HEK293 (cell line): ENCODE measurements around the gene RBM39.
"Not testable (repeated sequence)": the region's sequence is repeated elsewhere in the genome, so short reads cannot be mapped to it uniquely, and the experiment has no call there.

Experiments
- CTCF ChIA-PET: fragments of 350-600 bp; formaldehyde crosslinking; extraction: SDS; loops from one replicate; lab custom pipeline; 2021; ENCODE audit warnings: antibody characterized with exemption; lab: Yijun Ruan, JAX
- POLR2A ChIA-PET: fragments of 300-600 bp; formaldehyde crosslinking; extraction: SDS; loops from one replicate; lab custom pipeline; 2020; ENCODE audit warnings: antibody characterized with exemption, inconsistent platforms; lab: Yijun Ruan, JAX
- H3K27ac ChIP-seq: fragments of 200-500 bp; sonication (Bioruptor generic); 2 replicates; pipeline ENCODE4 v1.5.1; 2014; ENCODE audit warnings: low read depth, low read length, control low read depth, inconsistent platforms; ENCODE audit errors: extremely low read depth
- H3K36me3 ChIP-seq, 2 experiments: fragments of 200-500 bp in 1 of 2; sonication (Bioruptor generic) in 1 of 2; 1 replicate in 1 of 2; 2 replicates in 1 of 2; pipeline ENCODE4 v1.5.1; 2014 to 2017; ENCODE audit warnings: inconsistent platforms in 2 of 2, low read length in 2 of 2; ENCODE audit not compliant: control insufficient read depth in 2 of 2, insufficient read depth in 1 of 2
- H3K4me1 ChIP-seq: fragments of 200-500 bp; sonication (Bioruptor generic); 2 replicates; pipeline ENCODE4 v1.5.1; 2014; ENCODE audit warnings: mild to moderate bottlenecking, low read length, inconsistent platforms; ENCODE audit not compliant: control insufficient read depth, insufficient read depth
- H3K4me3 ChIP-seq: 2 replicates; pipeline ENCODE4 v1.5.1; 2011; ENCODE audit warnings: low read depth, mild to moderate bottlenecking, control low read depth, low read length, moderate library complexity
- H3K9me3 ChIP-seq: fragments of 200-500 bp; sonication (Bioruptor generic); 2 replicates; pipeline ENCODE4 v1.5.1; 2014; ENCODE audit warnings: low read depth, low read length, inconsistent platforms; ENCODE audit not compliant: control insufficient read depth, insufficient read depth
- OSR2 ChIP-seq: fragments of 450-650 bp; formaldehyde crosslinking; IDR thresholded peaks from 2 replicates; pipeline ENCODE4 v1.5.1; 2016; ENCODE audit warnings: missing biosample characterization, missing genetic modification characterization
- PRDM1 ChIP-seq: fragments of 450-650 bp; formaldehyde crosslinking; IDR thresholded peaks from 2 replicates; pipeline ENCODE4; 2016; ENCODE audit warnings: missing biosample characterization, missing genetic modification characterization
- SCRT2 ChIP-seq: fragments of 450-650 bp; formaldehyde crosslinking; IDR thresholded peaks from 2 replicates; pipeline ENCODE4 v1.5.1; 2016; ENCODE audit warnings: missing biosample characterization, missing genetic modification characterization
- WT1 ChIP-seq: fragments of 450-650 bp; formaldehyde crosslinking; IDR thresholded peaks from 2 replicates; pipeline ENCODE4 v1.5.1; 2016; ENCODE audit warnings: missing biosample characterization, missing genetic modification characterization
- ZFP37 ChIP-seq: fragments of 450-650 bp; formaldehyde crosslinking; IDR thresholded peaks from 2 replicates; pipeline ENCODE4 v1.5.1; 2016; ENCODE audit warnings: missing biosample characterization, missing genetic modification characterization
- ZNF274 ChIP-seq, 2 experiments: fragments of 200-500 bp in 1 of 2; fragments of 450-650 bp in 1 of 2; sonication (Bioruptor generic) in 1 of 2; formaldehyde crosslinking in 1 of 2; IDR thresholded peaks; 2 replicates each; pipeline versions ENCODE4 v1.5.1 to v1.6.1; 2014 to 2016; ENCODE audit warnings: borderline replicate concordance in 1 of 2, inconsistent platforms in 1 of 2, low read length in 1 of 2, missing biosample characterization in 1 of 2, missing genetic modification characterization in 1 of 2
- ZNF302 ChIP-seq: fragments of 450-650 bp; formaldehyde crosslinking; IDR thresholded peaks from 2 replicates; pipeline ENCODE4 v1.5.1; 2016; ENCODE audit warnings: missing biosample characterization, missing genetic modification characterization, low read depth
- ZNF335 ChIP-seq: fragments of 450-650 bp; formaldehyde crosslinking; conservative IDR thresholded peaks from 2 replicates; pipeline ENCODE4 v1.5.1; 2016; ENCODE audit warnings: missing biosample characterization, missing genetic modification characterization
- ZNF366 ChIP-seq: fragments of 450-650 bp; formaldehyde crosslinking; conservative IDR thresholded peaks from 2 replicates; pipeline ENCODE4 v1.5.1; 2016; ENCODE audit warnings: missing biosample characterization, missing genetic modification characterization
- ZNF600 ChIP-seq: fragments of 450-650 bp; formaldehyde crosslinking; IDR thresholded peaks from 2 replicates; pipeline ENCODE4 v1.5.1; 2016; ENCODE audit warnings: missing biosample characterization, missing genetic modification characterization
- ZNF621 ChIP-seq: fragments of 450-650 bp; formaldehyde crosslinking; IDR thresholded peaks from 2 replicates; pipeline ENCODE4 v1.5.1; 2017; ENCODE audit warnings: missing biosample characterization, missing genetic modification characterization
- ZNF623 ChIP-seq: fragments of 450-650 bp; formaldehyde crosslinking; IDR thresholded peaks from 2 replicates; pipeline ENCODE4 v1.5.1; 2016; ENCODE audit warnings: missing biosample characterization, missing genetic modification characterization
- ZNF629 ChIP-seq: fragments of 450-650 bp; formaldehyde crosslinking; IDR thresholded peaks from 2 replicates; pipeline ENCODE4 v1.5.1; 2017; ENCODE audit warnings: missing biosample characterization, missing genetic modification characterization
- ZNF658 ChIP-seq: fragments of 450-650 bp; formaldehyde crosslinking; IDR thresholded peaks from 2 replicates; pipeline ENCODE4; 2016; ENCODE audit warnings: missing biosample characterization, missing genetic modification characterization
- ZNF843 ChIP-seq: fragments of 450-650 bp; formaldehyde crosslinking; IDR thresholded peaks from 2 replicates; pipeline ENCODE4 v1.5.1; 2016; ENCODE audit warnings: missing biosample characterization, missing genetic modification characterization
- ZSCAN4 ChIP-seq: fragments of 450-650 bp; formaldehyde crosslinking; IDR thresholded peaks from 2 replicates; pipeline ENCODE4 v1.5.1; 2017; ENCODE audit warnings: missing biosample characterization, missing genetic modification characterization
- TF ChIP-seq, protein P1 (sequence below): fragments of 450-650 bp; formaldehyde crosslinking; IDR thresholded peaks from 2 replicates; pipeline ENCODE4 v1.5.1; 2017; ENCODE audit warnings: missing biosample characterization, missing genetic modification characterization

The RBM39 gene

DNA sequence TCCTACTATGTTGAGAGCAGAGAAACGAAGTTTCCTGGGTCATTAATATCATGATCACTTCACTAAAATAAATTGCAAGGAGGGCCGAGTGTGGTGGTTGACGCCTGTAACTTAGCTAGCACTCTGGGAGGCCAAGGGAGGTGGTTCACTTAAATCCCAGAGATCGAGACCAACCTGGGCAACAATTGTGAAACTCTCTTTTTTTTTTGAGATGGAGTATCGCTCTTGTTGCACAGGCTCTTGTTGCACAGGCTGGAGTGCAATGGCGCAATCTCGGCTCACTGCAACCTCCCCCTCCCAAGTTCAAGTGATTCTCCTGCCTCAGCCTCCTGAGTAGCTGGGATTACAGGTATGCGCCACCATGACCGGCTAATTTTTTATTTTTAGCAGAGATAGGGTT is 28.9 kb downstream of the RBM39 start:
- not testable (repeated sequence) for H3K4me1 ChIP-seq, H3K27ac ChIP-seq, H3K9me3 ChIP-seq, H3K4me3 ChIP-seq
- H3K36me3 ChIP-seq, result peaks cover 79 to 97% of the 10 kb centered on the region in 2 experiments
- POLR2A ChIA-PET, result interaction anchor here (0.6 to 2.3 kb wide), 2 partner anchors 29 to 49 kb away, joined by 8 to 9 read pairs; partner anchors contain the start of gene RBM39
- CTCF ChIA-PET, result interaction anchor here (0.7 kb wide), 1 partner anchor 11 kb away, joined by 7 read pairs; no protein-coding TSS in a partner anchor
- TF ChIP-seq SCRT2, result peak; percentile 86

DNA sequence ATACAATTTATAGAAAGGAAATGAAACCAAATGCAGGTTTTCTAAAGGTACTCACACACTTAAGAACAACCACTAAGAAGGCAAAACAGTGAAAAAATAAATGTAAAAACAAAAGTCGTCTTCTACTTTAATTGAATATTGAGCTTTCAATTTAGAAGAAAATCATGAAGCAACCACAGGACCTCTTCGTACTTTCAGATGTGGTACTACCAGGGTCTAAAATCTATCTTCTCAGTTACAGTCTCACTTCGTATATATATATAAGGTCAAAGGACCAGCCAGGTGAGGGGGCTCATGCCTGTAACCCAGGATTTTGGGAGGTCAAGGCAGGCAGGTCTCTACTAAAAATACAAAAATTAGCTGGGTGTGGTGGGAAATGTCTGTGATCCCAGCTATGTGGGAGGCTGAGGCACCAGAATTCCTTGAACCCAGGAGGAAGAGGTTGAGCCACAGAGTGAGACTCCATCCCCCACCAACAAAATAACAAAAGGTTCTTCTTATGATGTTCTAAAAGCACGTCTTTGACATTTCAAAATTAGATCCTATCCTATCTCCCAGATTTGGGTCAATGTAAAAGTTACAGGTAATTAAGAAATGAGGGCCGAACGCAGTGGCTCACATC is 30.4 kb downstream of the RBM39 start:
- H3K9me3 ChIP-seq, result no peaks in the 10 kb centered on the region
- ChIA-PET POLR2A (interaction anchor here (0.6 to 1.3 kb wide), 5 partner anchors 8 to 177 kb away, joined by 3 read pairs; no protein-coding TSS in a partner anchor), CTCF (interaction anchor here (0.7 kb wide), 1 partner anchor 171 kb away, joined by 4 read pairs; no protein-coding TSS in a partner anchor)
- peak; percentile 75 for TF ChIP-seq PRDM1 (tag by site-specific recombination)
- no peak for TF ChIP-seq ZSCAN4 (tag by site-specific recombination)
- H3K27ac ChIP-seq, result no peak overlapping the region
- peaks cover 79 to 97% of the 10 kb centered on the region in 2 experiments for H3K36me3 ChIP-seq
- no peak overlapping the region for H3K4me3 ChIP-seq
- peaks cover 4% of the 10 kb centered on the region for H3K4me1 ChIP-seq

DNA sequence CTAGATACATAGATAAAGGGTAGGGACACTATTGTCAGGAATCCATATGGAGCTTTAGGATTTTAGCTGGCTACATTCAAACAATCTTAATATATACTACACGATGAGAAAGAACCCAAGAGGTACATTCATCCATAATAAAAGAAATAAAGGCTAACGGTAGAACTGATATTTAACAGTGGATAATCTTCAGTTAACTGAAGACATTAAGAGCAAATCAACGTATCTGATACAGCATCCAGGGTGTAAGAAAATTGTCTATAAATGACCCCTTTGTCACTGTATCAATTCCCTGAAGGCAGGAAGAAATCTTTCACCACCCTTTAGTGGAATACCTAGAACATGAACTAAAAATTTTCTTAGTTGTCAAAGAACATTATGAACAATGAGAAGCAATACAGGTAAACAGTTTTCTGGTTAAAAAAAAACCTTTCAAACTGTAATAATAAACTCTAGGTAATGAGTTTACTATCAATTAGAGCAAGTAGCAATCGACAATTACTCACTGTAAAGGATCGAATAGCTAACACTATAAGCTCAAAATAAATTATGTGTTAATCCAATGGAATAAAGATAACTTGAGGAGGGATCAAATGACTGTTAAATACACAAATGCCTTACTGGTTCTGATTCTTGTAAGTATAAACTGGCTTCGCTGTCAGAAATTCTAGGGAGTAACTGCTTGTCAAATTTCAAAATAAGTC is 31.0 kb downstream of the RBM39 start:
- ChIA-PET CTCF (interaction anchor here (0.7 to 0.8 kb wide), 2 partner anchors 8 to 33 kb away, joined by 3 to 4 read pairs; no protein-coding TSS in a partner anchor), POLR2A (interaction anchor here (0.6 to 1.3 kb wide), 4 partner anchors 8 to 12 kb away, joined by 3 read pairs; partner anchors contain the start of genes NFS1 and ROMO1)
- H3K36me3 ChIP-seq, result peaks cover 79 to 97% of the 10 kb centered on the region in 2 experiments
- H3K27ac ChIP-seq, result no peak overlapping the region
- no peaks in the 10 kb centered on the region for H3K9me3 ChIP-seq
- no peak overlapping the region for H3K4me3 ChIP-seq
- H3K4me1 ChIP-seq, result peaks cover 4% of the 10 kb centered on the region
- no peak for TF ChIP-seq ZNF366 (tag by site-specific recombination)
- TF ChIP-seq, protein P1, sequence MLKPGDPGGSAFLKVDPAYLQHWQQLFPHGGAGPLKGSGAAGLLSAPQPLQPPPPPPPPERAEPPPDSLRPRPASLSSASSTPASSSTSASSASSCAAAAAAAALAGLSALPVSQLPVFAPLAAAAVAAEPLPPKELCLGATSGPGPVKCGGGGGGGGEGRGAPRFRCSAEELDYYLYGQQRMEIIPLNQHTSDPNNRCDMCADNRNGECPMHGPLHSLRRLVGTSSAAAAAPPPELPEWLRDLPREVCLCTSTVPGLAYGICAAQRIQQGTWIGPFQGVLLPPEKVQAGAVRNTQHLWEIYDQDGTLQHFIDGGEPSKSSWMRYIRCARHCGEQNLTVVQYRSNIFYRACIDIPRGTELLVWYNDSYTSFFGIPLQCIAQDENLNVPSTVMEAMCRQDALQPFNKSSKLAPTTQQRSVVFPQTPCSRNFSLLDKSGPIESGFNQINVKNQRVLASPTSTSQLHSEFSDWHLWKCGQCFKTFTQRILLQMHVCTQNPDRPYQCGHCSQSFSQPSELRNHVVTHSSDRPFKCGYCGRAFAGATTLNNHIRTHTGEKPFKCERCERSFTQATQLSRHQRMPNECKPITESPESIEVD, result peak; percentile 71
- TF ChIP-seq ZNF600 (tag by site-specific recombination), result no peak
- TF ChIP-seq ZNF335 (tag by site-specific recombination), result no peak
- TF ChIP-seq OSR2, result peak; percentile 49; the same call in 1 of the 2 replicates
- 0 out of 2 replicates have a peak, but pooled peaks have one; percentile 10 for TF ChIP-seq ZNF629 (tag by site-specific recombination)
- peak; percentile 59 for TF ChIP-seq WT1 (tag by site-specific recombination)

GRCh38 chr20:35710039-35710438 is 32.0 kb downstream of the RBM39 start:
- CTCF ChIA-PET, result interaction anchor here (0.8 kb wide), 1 partner anchor 9 kb away, joined by 4 read pairs; no protein-coding TSS in a partner anchor
- H3K9me3 ChIP-seq, result no peaks in the 10 kb centered on the region
- no peak overlapping the region for H3K27ac ChIP-seq
- POLR2A ChIA-PET, result interaction anchor here (1.3 kb wide), 1 partner anchor 11 kb away, joined by 3 read pairs; the partner anchor contains the start of genes NFS1 and ROMO1
- peaks cover 77 to 97% of the 10 kb centered on the region in 2 experiments for H3K36me3 ChIP-seq
- peaks cover 4% of the 10 kb centered on the region for H3K4me1 ChIP-seq
- no peak overlapping the region for H3K4me3 ChIP-seq
- no peak for TF ChIP-seq ZNF623
- TF ChIP-seq ZNF335 (tag by site-specific recombination), result no peak
- TF ChIP-seq ZNF843 (tag by site-specific recombination), result no peak
- TF ChIP-seq ZNF274 (IDR thresholded peaks at IDR 0.05; ENCODE audit: low read length), result no peak
- no peak for TF ChIP-seq ZNF274 (tag by site-specific recombination; IDR thresholded peaks at IDR 0.05; ENCODE audit: borderline replicate concordance)
- no peak for TF ChIP-seq ZNF302
- TF ChIP-seq ZFP37 (tag by site-specific recombination), result no peak
- TF ChIP-seq ZNF658 (tag by site-specific recombination), result no peak
- TF ChIP-seq ZNF621 (tag by site-specific recombination), result no peak
